Measurements from ENCODE around the gene OR8A1. TPM values are rescaled to one million over a fixed set of nuclear protein-coding genes. Genes with fewer than 3 reads are reported as not detected.
"Not testable (repeated sequence)": the region's sequence is repeated elsewhere in the genome, so short reads cannot be mapped to it uniquely, and the experiment has no call there.

Gene OR8A1
- total RNA-seq, 1 donor from 2014 or later: not detected

GRCh38 chr11:124600621-124601320 is 31.0 kb downstream of the OR8A1 start:
- Mint-ChIP-seq H3K9me3 (ENCODE audit: unreplicated experiment) (no peaks in the 10 kb centered on the region), H3K4me1 (ENCODE audit: low read depth, unreplicated experiment) (no peaks in the 10 kb centered on the region), H3K4me3 (ENCODE audit: unreplicated experiment) (no peak overlapping the region), H3K27ac (ENCODE audit: unreplicated experiment) (no peak overlapping the region), H3K36me3 (ENCODE audit: unreplicated experiment) (no peaks in the 10 kb centered on the region), H3K27me3 (ENCODE audit: unreplicated experiment) (no peaks in the 10 kb centered on the region)
- DNase-seq: no peak
- no peak for TF ChIP-seq CTCF (IDR thresholded peaks at IDR 0.05; ENCODE audit: partially characterized antibody, unreplicated experiment)

- Mint-ChIP-seq H3K4me3 (ENCODE audit: unreplicated experiment) (no peak overlapping the region), H3K27ac (ENCODE audit: unreplicated experiment) (no peak overlapping the region), H3K27me3 (ENCODE audit: unreplicated experiment) (no peaks in the 10 kb centered on the region), H3K9me3 (ENCODE audit: unreplicated experiment) (no peaks in the 10 kb centered on the region), H3K36me3 (ENCODE audit: unreplicated experiment) (no peaks in the 10 kb centered on the region), H3K4me1 (ENCODE audit: low read depth, unreplicated experiment) (no peaks in the 10 kb centered on the region)
- DNase-seq: no peak
- TF ChIP-seq CTCF (IDR thresholded peaks at IDR 0.05; ENCODE audit: partially characterized antibody, unreplicated experiment): no peak
Measured at GRCh38 chr11:124602193-124602592, 32.4 kb downstream of the OR8A1 start.

GRCh38 chr11:124602723-124603122 is 32.9 kb downstream of the OR8A1 start:
- not testable (repeated sequence) for DNase-seq; H3K4me1 Mint-ChIP-seq (ENCODE audit: low read depth, unreplicated experiment); H3K27ac Mint-ChIP-seq (ENCODE audit: unreplicated experiment); H3K9me3 Mint-ChIP-seq (ENCODE audit: unreplicated experiment); H3K4me3 Mint-ChIP-seq (ENCODE audit: unreplicated experiment); H3K36me3 Mint-ChIP-seq (ENCODE audit: unreplicated experiment); H3K27me3 Mint-ChIP-seq (ENCODE audit: unreplicated experiment)

GRCh38 chr11:124605719-124606118 is 35.9 kb downstream of the OR8A1 start:
- DNase-seq: no peak
- Mint-ChIP-seq H3K27ac (ENCODE audit: unreplicated experiment) (no peak overlapping the region), H3K27me3 (ENCODE audit: unreplicated experiment) (no peaks in the 10 kb centered on the region), H3K4me1 (ENCODE audit: low read depth, unreplicated experiment) (no peaks in the 10 kb centered on the region), H3K9me3 (ENCODE audit: unreplicated experiment) (no peaks in the 10 kb centered on the region), H3K4me3 (ENCODE audit: unreplicated experiment) (no peak overlapping the region), H3K36me3 (ENCODE audit: unreplicated experiment) (no peaks in the 10 kb centered on the region)
- no peak for TF ChIP-seq CTCF (IDR thresholded peaks at IDR 0.05; ENCODE audit: partially characterized antibody, unreplicated experiment)

GRCh38 chr11:124608147-124608546 is 38.4 kb downstream of the OR8A1 start:
- H3K36me3 Mint-ChIP-seq (ENCODE audit: unreplicated experiment): no peaks in the 10 kb centered on the region
- no peaks in the 10 kb centered on the region for H3K4me1 Mint-ChIP-seq (ENCODE audit: low read depth, unreplicated experiment)
- no peaks in the 10 kb centered on the region for H3K9me3 Mint-ChIP-seq (ENCODE audit: unreplicated experiment)
- H3K27me3 Mint-ChIP-seq (ENCODE audit: unreplicated experiment): no peaks in the 10 kb centered on the region
- TF ChIP-seq CTCF (IDR thresholded peaks at IDR 0.05; ENCODE audit: partially characterized antibody, unreplicated experiment): no peak
- no peak overlapping the region for H3K27ac Mint-ChIP-seq (ENCODE audit: unreplicated experiment)
- no peak overlapping the region for H3K4me3 Mint-ChIP-seq (ENCODE audit: unreplicated experiment)
- no peak for DNase-seq
